Hepatocyte (in vitro differentiated cells): Measurements from ENCODE around the gene GALNT17.

Experiments used
- CTCF ChIP-seq: fragments of 200-600 bp; sonication (generic); IDR thresholded peaks from 2 replicates; pipeline ENCODE4 v1.5.1; 2016; ENCODE audit warnings: antibody characterized with exemption, mild to moderate bottlenecking; ENCODE audit not compliant: poor library complexity
- EZH2 ChIP-seq: fragments of 200-600 bp; sonication (generic); IDR thresholded peaks from 2 replicates; pipeline ENCODE4 v1.6.1; 2016; ENCODE audit warnings: antibody characterized with exemption, mild to moderate bottlenecking, borderline replicate concordance
- EZH2phosphoT487 ChIP-seq: fragments of 200-600 bp; sonication (generic); IDR thresholded peaks from one replicate; pipeline ENCODE4 v1.6.1; 2018; ENCODE audit warnings: antibody characterized with exemption, mild to moderate bottlenecking, low read depth, moderate library complexity; ENCODE audit not compliant: unreplicated experiment, severe bottlenecking

- TF ChIP-seq EZH2 (no peak), CTCF (no peak), EZH2phosphoT487 (no peak)
Observed at GRCh38 chr7:71349682-71350481, 217.9 kb downstream of the GALNT17 start.
